NCI-H1436 treated with DMSO at 0.1 percent for 48 hours (cell line): ENCODE results near the gene REEP6.

Experiments
- DNase-seq: peaks from one replicate; lab custom pipeline; 2025; lab: John Stamatoyannopoulos, UW

The REEP6 gene

GRCh38 chr19:1491114-1491848 lies at the start of gene REEP6:
Gene REEP6, plus strand, starts transcription at chr19:1491181. Its CDS starts 89 bp downstream, at chr19:1491270.
- no peak for DNase-seq

- DNase-seq: no peak
Measured at GRCh38 chr19:1441677-1442438, 49.1 kb upstream of the REEP6 start.

GRCh38 chr19:1445185-1445931 lies 45.6 kb upstream of the REEP6 start:
- DNase-seq: peak; percentile 5

GRCh38 chr19:1445932-1446712 lies 44.9 kb upstream of the REEP6 start:
- DNase-seq: no peak

GRCh38 chr19:1446713-1447481 lies 44.1 kb upstream of the REEP6 start:
- no peak for DNase-seq

- no peak for DNase-seq
Measured at GRCh38 chr19:1447504-1447903, 43.5 kb upstream of the REEP6 start.

GRCh38 chr19:1447944-1448343 lies 43.0 kb upstream of the REEP6 start:
- DNase-seq: no peak

GRCh38 chr19:1449467-1450442 lies 41.2 kb upstream of the REEP6 start, which contains the start of gene APC2:
Gene APC2, plus strand, starts transcription at chr19:1450121. Its CDS starts 2,881 bp downstream, at chr19:1453002.
- DNase-seq: no peak

GRCh38 chr19:1450735-1451731 lies 39.9 kb upstream of the REEP6 start:
- no peak for DNase-seq

GRCh38 chr19:1451916-1452801 lies 38.8 kb upstream of the REEP6 start:
- DNase-seq: no peak

GRCh38 chr19:1452802-1453524 lies 38.0 kb upstream of the REEP6 start:
- no peak for DNase-seq

GRCh38 chr19:1453525-1454364 lies 37.2 kb upstream of the REEP6 start:
- no peak for DNase-seq

GRCh38 chr19:1455002-1455335 lies 36.0 kb upstream of the REEP6 start:
- DNase-seq: no peak

GRCh38 chr19:1455336-1456120 lies 35.5 kb upstream of the REEP6 start:
- DNase-seq: no peak
